ENCODE measurements around the gene ARF1. TPM values are rescaled to one million over a fixed set of nuclear protein-coding genes. Genes with fewer than 3 reads are reported as not detected.

ARF1 gene
- total and polyA plus RNA-seq, 2 of the 13 experiments (the other 11 are each of a cell fraction or from before 2014, with no cell fraction given) = 186 to 327 TPM

GRCh38 chr1:228146417-228147150 lies 64.1 kb downstream of the ARF1 start (continued):
- no peak for TF ChIP-seq USF2 (IDR thresholded peaks at IDR 0.05; ENCODE audit: low read depth, low read length)
- TF ChIP-seq USF2 (CRISPR knock-in tag; IDR thresholded peaks at IDR 0.05; ENCODE audit: borderline replicate concordance) = no peak
- no peak for TF ChIP-seq IRX3 (CRISPR knock-in tag; IDR thresholded peaks at IDR 0.05; ENCODE audit: borderline replicate concordance, low read depth)
- no peak for TF ChIP-seq FOXA3 (CRISPR knock-in tag; IDR thresholded peaks at IDR 0.05)
- no peak for TF ChIP-seq ARID3A (IDR thresholded peaks at IDR 0.05; ENCODE audit: low read depth, low read length)
- no peak for TF ChIP-seq NR3C1 (CRISPR knock-in tag; IDR thresholded peaks at IDR 0.05)
- TF ChIP-seq ZNF564 (CRISPR knock-in tag; IDR thresholded peaks at IDR 0.05) = no peak
- TF ChIP-seq HNRNPK (IDR thresholded peaks at IDR 0.05; ENCODE audit: low read depth, low read length, poor library complexity, severe bottlenecking) = no peak
- no peak for TF ChIP-seq ZBTB46 (CRISPR knock-in tag; IDR thresholded peaks at IDR 0.05; ENCODE audit: borderline replicate concordance)
- TF ChIP-seq ZBTB20 (CRISPR knock-in tag; IDR thresholded peaks at IDR 0.05; ENCODE audit: borderline replicate concordance, low read depth) = no peak
